Sigmoid colon (tissue), 7 donors: Measurements from ENCODE around the gene PIP4K2A. TPM values are rescaled to one million over a fixed set of nuclear protein-coding genes. Genes with fewer than 3 reads are reported as not detected.

Experiments used
- DNase-seq: peaks from one replicate; pipeline ENCODE4 v3.0.0-alpha.2; 2019
- H3K27ac ChIP-seq, 4 donors: fragments of 200-600 bp; sonication (generic); one replicate each; pipeline ENCODE4 v1.5.1; 2016 to 2019; ENCODE audit warnings: mild to moderate bottlenecking in 1 of 4
- H3K27me3 ChIP-seq, 3 donors: fragments of 200-600 bp; sonication (generic); one replicate each; pipeline ENCODE4 v1.5.1; 2019; ENCODE audit warnings: mild to moderate bottlenecking in 1 of 3
- H3K36me3 ChIP-seq, 4 donors: fragments of 200-600 bp; sonication (generic); one replicate each; pipeline ENCODE4 v1.5.1; 2016 to 2019
- H3K4me1 ChIP-seq, 4 donors: fragments of 200-600 bp; sonication (generic); one replicate each; pipeline ENCODE4 v1.5.1; 2017 to 2019
- H3K4me3 ChIP-seq, 4 donors: fragments of 200-600 bp; sonication (generic); one replicate each; pipeline ENCODE4 v1.5.1; 2017 to 2019; ENCODE audit warnings: mild to moderate bottlenecking in 2 of 4, moderate library complexity in 1 of 4
- H3K9me3 ChIP-seq, 4 donors: fragments of 200-600 bp in 3 of 4; sonication (generic) in 3 of 4; one replicate each; pipeline versions ENCODE4 v1.5.1 to v1.6.1; 2013 to 2019
- CTCF ChIP-seq, 4 experiments: fragments of 450-650 bp in 3 of 4; fragments of 200-600 bp in 1 of 4; IDR thresholded peaks; one replicate each; pipeline ENCODE4 v1.5.1; 2016 to 2019; ENCODE audit warnings: antibody characterized with exemption in 4 of 4, mild to moderate bottlenecking in 3 of 4, moderate library complexity in 2 of 4
- EP300 ChIP-seq, 4 donors: sonication (generic); formaldehyde crosslinking; IDR thresholded peaks; one replicate each; pipeline ENCODE4 v1.6.1; 2017; ENCODE audit warnings: antibody characterized with exemption in 4 of 4
- POLR2A ChIP-seq, 2 donors: fragments of 450-650 bp; IDR thresholded peaks; one replicate each; pipeline ENCODE4 v1.6.1; 2016; ENCODE audit warnings: antibody characterized with exemption in 2 of 2, mild to moderate bottlenecking in 2 of 2, moderate library complexity in 2 of 2
- POLR2AphosphoS5 ChIP-seq, 4 donors: sonication (generic); formaldehyde crosslinking; IDR thresholded peaks; one replicate each; pipeline ENCODE4 v1.6.1; 2017; ENCODE audit warnings: antibody characterized with exemption in 4 of 4
- WGBS, 2 donors: extraction: QIAGEN DNeasy Blood & Tissue Kit; methylation state at CpG; one replicate each; pipeline ENCODE4 v1.1.7; 2013; 5-methylcytosine and 5-hydroxymethylcytosine counted together
- intact Hi-C: fragments of 100-400 bp; cut with DNase I; formaldehyde crosslinking; loops from one replicate; pipeline ENCODE4 v1.15.1; 2023
- polyA plus RNA-seq, 3 donors: library from polyadenylated mRNA; stranded (reverse); fragments of 200-250 nt; gene quantifications; one replicate each; pipeline ENCODE4 v1.2.3, GENCODE V29; 2013
- total RNA-seq, 4 donors: library from RNA; depleted of rRNA; stranded (reverse); fragments of >200 nt; gene quantifications; one replicate each; pipeline ENCODE4 v1.1.0, GENCODE V29; 2016
- donor health status: healthy with polysubstance abuse.
- donor health status: Bipolar disorder and iron deficiency.
- donor health status: healthy.

The PIP4K2A gene
- total and polyA plus RNA-seq, 7 donors: 7.2 to 23.2 (median 17.8) TPM

DNA sequence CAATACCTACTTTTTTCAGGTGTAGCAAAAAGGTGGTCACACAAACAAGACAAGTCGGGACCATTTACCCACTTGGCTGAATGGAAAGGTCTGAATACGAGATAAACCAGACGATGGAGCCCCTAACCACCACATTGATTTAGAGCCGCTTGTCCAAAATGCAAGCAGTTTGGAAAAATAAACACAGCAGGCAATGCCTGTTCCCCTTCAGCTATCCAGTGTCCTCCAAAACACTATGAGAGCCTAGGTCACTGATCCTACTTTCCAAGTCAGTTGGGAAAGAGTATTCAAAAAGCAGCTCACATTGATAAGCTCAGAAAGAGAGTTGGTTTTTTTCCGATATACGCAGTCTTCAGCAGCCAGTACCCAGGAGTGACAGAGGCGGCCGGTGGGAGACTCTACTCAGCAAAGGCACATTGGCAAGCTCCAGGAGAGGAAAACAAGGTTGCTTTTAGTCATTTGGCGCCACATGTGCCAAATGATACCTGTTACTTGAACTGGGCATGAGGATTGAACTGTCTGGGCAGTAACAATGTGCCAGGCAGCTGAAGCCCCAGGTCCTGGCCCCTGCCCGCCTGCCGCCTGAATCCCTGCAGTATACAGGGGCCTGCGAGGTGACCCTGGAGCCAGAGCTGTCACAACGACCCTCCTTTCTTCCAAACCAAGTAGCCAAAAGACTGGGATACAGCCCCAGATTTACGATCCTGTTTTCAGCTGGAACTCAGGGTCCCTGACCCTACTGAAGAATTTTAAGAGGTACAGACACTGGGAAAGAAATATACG, 109.8 kb downstream of the PIP4K2A start:
- peak overlapping the region in 2 of 4 donors; percentile 39 to 56 for H3K27ac ChIP-seq
- no peak overlapping the region for H3K4me3 ChIP-seq

GRCh38 chr10:22603581-22603980, 110.8 kb downstream of the PIP4K2A start:
- Histone ChIP-seq H3K36me3 (peaks cover 0 to 7% (median 0%) of the 10 kb centered on the region in 4 donors), H3K4me3 (no peak overlapping the region), H3K27me3 (no peaks in the 10 kb centered on the region), H3K9me3 (no peaks in the 10 kb centered on the region), H3K27ac (no peak overlapping the region), H3K4me1 (peaks cover 0 to 14% (median 6%) of the 10 kb centered on the region in 4 donors)
- no peak for TF ChIP-seq EP300 (IDR thresholded peaks at IDR 0.05)
- no peak for TF ChIP-seq POLR2A (IDR thresholded peaks at IDR 0.05)
- TF ChIP-seq POLR2AphosphoS5 (IDR thresholded peaks at IDR 0.05): no peak
- TF ChIP-seq CTCF (IDR thresholded peaks at IDR 0.05): no peak
- intact Hi-C loops: no loop called here
- no peak for DNase-seq
- 94 to 98% methylated on average over 3 of the region's 3 CpGs for WGBS, 2 donors

More for the DNA sequence above, 109.8 kb downstream of the PIP4K2A start:
- peaks cover 0 to 12% (median 0%) of the 10 kb centered on the region in 4 donors for H3K36me3 ChIP-seq
- no peak for DNase-seq
- TF ChIP-seq POLR2AphosphoS5 (IDR thresholded peaks at IDR 0.05) (no peak), CTCF (IDR thresholded peaks at IDR 0.05) (no peak), EP300 (IDR thresholded peaks at IDR 0.05) (no peak), POLR2A (IDR thresholded peaks at IDR 0.05) (no peak)
- intact Hi-C loops: no loop called here
- H3K9me3 ChIP-seq: no peaks in the 10 kb centered on the region
- WGBS, 2 donors: 85 to 89% methylated on average over 15 of the region's 15 CpGs
- no peaks in the 10 kb centered on the region for H3K27me3 ChIP-seq
- H3K4me1 ChIP-seq: peaks cover 0 to 9% (median 2%) of the 10 kb centered on the region in 4 donors

- Histone ChIP-seq H3K4me1 (peaks cover 0 to 14% (median 6%) of the 10 kb centered on the region in 4 donors), H3K4me3 (no peak overlapping the region), H3K27ac (no peak overlapping the region), H3K36me3 (no peaks in the 10 kb centered on the region), H3K9me3 (no peaks in the 10 kb centered on the region), H3K27me3 (no peaks in the 10 kb centered on the region)
- WGBS, 2 donors: 95% methylated on average over 5 of the region's 5 CpGs
- intact Hi-C loops: no loop called here
- no peak for DNase-seq
- TF ChIP-seq EP300 (IDR thresholded peaks at IDR 0.05) (no peak), POLR2AphosphoS5 (IDR thresholded peaks at IDR 0.05) (no peak), CTCF (IDR thresholded peaks at IDR 0.05) (no peak), POLR2A (IDR thresholded peaks at IDR 0.05) (no peak)
Observed at GRCh38 chr10:22601618-22602017, 112.8 kb downstream of the PIP4K2A start.

GRCh38 chr10:22599636-22600228, 114.6 kb downstream of the PIP4K2A start:
- H3K27me3 ChIP-seq: no peaks in the 10 kb centered on the region
- H3K4me3 ChIP-seq: no peak overlapping the region
- 81 to 87% methylated on average over 11 of the region's 11 CpGs for WGBS, 2 donors
- H3K36me3 ChIP-seq: no peaks in the 10 kb centered on the region
- no peaks in the 10 kb centered on the region for H3K9me3 ChIP-seq
- no peak for DNase-seq
- no peak overlapping the region for H3K27ac ChIP-seq
- intact Hi-C loops: no loop called here
- TF ChIP-seq POLR2A (IDR thresholded peaks at IDR 0.05): no peak
- TF ChIP-seq EP300 (IDR thresholded peaks at IDR 0.05): no peak
- no peak for TF ChIP-seq CTCF (IDR thresholded peaks at IDR 0.05)
- no peak for TF ChIP-seq POLR2AphosphoS5 (IDR thresholded peaks at IDR 0.05)
- H3K4me1 ChIP-seq: peaks cover 0 to 12% (median 5%) of the 10 kb centered on the region in 4 donors
